Stimulated activated CD4-positive, alpha-beta T cell treated with anti-CD3 and anti-CD28 coated beads, Interleukin-1b, Interleukin-23, amount 100 ng/mL, for 1 hour (primary cell): ENCODE measurements around the gene CDK6.

Source experiments
- DNase-seq, 2 donors: peaks; one replicate each; pipeline ENCODE4 v3.0.0-alpha.2; 2020; ENCODE audit warnings: low read depth in 2 of 2

CDK6 gene

GRCh38 chr7:92793656-92794205, 42.6 kb downstream of the CDK6 start:
- no peak for DNase-seq

GRCh38 chr7:92790992-92791391, 45.4 kb downstream of the CDK6 start:
- DNase-seq, result no peak

GRCh38 chr7:92788559-92789183, 47.7 kb downstream of the CDK6 start:
- no peak for DNase-seq

DNA sequence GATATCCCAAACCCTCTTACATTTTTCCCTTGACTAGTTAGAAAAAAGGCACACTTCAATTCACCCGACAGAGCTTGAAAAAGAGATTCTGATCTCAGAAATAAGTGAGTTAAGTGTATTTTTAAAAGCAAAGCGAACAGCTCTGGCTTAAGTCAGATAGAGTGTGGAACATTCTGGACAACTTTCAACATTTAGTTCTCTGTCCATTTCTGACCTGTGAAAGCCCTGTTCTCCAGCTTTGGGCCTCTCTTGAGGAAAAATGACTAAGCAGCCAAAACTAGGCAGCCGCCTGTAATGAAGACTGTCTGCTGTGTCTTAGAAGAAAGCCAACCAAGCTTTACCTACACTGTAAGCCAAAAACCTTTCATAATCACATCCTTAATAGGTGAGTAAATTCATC, 50.5 kb downstream of the CDK6 start:
- DNase-seq, result no peak

- no peak for DNase-seq
Observed at GRCh38 chr7:92784935-92785334, 51.4 kb downstream of the CDK6 start.

GRCh38 chr7:92783260-92784201, 52.8 kb downstream of the CDK6 start:
- no peak for DNase-seq

DNA sequence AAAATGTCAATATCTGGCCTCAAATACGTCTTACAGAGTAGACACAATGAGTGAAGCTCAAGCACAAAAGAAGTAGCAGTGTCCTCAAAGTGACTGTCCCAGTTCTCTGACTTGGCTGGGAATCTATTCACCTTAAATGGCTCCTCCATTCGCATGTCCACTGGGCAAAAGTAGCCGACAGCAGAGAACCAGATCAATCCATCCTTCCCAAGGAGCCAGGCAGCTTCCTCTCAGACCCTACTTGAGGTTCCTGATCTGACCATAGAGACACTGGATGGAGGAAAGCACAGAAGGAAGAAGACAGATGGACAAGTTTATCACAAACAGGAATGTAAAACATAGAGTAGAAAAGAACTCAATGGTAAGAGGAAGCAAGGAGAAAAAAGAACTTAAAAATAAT, 53.5 kb downstream of the CDK6 start:
- no peak for DNase-seq

- no peak for DNase-seq
Observed at GRCh38 chr7:92782236-92782635, 54.1 kb downstream of the CDK6 start.

GRCh38 chr7:92781117-92781720, 55.2 kb downstream of the CDK6 start:
- DNase-seq, result no peak

DNA sequence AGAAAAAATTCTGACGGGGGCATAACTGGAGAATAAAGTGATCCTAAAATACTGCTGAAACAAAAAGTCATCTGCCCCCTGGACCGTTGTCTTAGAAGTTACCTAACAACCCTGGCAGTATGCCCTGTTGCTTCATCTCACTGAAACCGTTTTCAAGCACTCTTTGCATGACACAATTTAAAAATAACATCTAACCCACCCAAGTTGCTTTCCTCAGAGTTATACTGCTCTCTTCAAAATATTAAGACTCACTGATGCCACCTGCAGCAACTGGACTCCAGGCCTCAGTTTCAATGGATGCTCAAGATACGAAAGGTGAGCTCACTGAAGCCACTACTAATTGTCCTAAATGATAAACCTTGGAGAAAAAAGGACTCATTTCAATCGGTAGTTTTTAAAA, 57.4 kb downstream of the CDK6 start:
- no peak for DNase-seq

GRCh38 chr7:92777993-92778392, 58.4 kb downstream of the CDK6 start:
- DNase-seq, result no peak

GRCh38 chr7:92773808-92774207, 62.6 kb downstream of the CDK6 start:
- no peak for DNase-seq

GRCh38 chr7:92769844-92770243, 66.5 kb downstream of the CDK6 start:
- no peak for DNase-seq

DNA sequence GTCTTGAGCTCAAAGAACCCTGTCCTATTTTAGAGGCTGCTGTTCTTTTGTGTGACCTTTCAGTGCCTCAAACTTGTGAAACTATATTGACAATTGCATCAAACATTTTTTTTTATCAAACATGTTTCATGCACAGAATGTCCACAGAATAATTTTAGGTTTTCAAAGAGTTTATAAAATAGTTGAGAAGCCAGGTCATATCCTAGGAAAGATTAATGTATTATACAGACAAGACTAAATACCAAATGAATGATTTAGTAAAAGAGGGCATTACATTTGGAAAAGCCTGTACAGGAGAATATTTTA, 67.0 kb downstream of the CDK6 start:
- DNase-seq, result no peak

DNA sequence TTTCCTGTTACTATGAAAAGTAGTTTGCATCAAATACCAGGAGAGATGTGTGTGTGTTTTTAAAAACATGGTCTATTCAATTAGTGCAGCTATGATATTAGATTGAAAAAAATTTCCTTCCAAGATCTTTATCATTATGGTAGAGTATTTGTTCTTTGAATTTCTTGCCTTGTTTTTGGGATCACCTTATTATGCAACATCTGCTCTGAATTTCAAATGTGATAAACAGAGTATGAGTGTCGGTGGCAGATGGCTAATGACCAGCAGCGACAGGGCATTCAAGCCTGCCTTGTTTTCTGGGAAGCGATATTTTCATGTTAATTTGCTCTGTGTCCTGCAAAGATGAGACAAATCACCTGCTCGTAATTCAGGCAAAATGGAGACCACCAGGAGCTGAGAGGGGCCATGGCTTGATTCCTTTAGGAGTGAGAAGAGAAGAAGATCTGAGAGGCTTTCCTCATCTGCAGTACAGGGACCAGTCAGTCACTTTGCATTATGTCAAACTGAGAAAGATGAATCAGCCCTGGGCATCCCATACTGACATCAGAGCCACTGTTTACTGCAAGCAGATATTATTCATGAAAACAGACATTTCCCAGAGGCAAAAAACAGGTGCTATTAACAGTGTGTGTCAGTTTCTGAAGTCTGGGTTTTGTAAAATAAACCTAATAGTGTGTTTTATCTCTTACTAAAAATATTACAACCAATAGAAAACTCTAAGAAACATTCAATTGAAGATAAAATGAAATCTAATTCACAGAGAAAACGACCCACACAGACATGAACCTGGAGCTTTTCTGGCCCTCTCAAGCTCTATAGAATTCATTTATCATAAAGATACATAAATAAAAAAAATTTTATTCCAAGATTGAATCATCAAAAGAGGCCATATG, 67.6 kb downstream of the CDK6 start:
- no peak for DNase-seq

- no peak for DNase-seq
Observed at GRCh38 chr7:92767437-92767836, 68.9 kb downstream of the CDK6 start.

DNA sequence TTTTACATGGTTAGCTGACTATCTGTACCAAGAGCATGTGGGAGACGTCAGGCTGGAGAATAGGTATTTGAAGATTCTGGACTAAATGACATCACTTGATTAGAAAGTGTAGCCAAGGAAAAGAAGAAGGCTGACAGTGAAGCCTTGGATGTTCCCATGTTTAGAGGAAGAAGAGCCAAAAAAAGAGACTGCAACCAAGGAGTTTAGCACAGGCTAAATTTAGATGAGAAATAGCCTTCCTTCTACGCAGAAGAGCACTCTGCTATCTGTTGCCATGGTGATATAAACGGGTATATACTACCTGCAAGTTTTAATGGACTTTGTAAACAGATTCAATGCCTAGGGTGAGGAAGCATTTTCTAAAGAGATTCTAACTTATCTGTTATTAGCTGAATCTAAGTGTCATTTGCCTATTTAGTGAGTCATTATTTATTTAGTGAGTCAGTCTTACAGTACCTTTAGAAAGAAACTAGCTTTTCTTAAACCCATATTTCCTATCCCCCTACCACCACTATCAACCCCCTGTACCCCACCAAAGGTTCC, 69.8 kb downstream of the CDK6 start:
- DNase-seq, result no peak

DNA sequence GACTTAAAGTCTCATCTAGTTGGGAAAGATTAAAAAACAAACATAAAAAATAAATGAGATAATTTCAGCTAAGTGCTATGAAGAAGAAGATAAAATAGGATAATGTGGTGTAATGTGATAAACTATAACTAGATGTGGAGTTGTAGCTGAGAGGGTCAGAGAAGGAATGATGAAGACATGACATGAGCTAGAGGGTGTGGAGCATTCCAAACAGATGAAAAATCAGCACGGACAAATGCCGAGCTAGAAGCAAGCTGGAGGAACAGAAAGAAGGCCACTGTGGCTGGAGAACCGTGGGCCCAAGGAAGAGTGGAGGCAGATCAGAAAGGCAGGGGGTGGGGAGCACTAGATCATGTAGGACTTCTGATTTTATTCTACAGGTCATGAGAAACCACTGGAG, 70.6 kb downstream of the CDK6 start:
- no peak for DNase-seq

DNA sequence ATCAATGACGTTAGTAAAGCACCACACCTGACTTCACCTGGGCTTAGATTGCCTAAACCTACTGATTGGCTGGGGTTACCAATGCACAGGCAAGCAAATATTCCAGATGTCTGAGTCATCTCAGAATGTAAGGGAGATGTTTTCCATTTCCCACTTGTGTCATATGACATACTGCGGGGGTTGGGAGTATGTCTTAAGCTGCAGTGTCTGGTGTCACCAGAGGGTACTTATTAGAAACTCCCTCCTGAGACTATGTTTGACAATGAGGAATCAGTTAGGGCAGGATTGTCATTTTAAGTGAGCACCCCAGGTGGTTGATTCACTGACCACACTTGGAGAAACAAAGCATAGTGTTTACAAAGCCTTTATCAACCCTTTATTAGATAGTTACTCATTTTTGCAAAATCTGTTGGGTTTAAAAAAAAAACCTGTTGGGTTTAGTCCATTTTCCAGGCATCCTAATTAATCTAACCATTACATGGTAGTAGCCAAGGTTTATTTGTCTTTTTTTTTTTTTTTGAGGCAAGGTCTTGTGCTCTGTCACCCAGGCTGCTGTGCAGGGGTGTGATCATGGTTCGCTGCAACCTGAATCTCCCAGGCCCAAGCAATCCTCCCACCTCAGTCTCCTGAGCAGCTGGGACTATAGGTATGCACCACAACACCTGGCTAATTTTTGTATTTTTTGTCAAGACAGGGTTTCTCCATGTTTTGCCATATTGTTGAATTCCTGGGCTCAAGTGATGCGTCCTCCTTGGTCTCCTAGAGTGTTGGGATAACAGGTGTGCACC, 72.5 kb downstream of the CDK6 start:
- no peak for DNase-seq

GRCh38 chr7:92762851-92763250, 73.5 kb downstream of the CDK6 start:
- DNase-seq, result no peak
